HG02642 (cell line): ENCODE data around the gene ZNF674.
"Not testable (repeated sequence)": the region's sequence is repeated elsewhere in the genome, so short reads cannot be mapped to it uniquely, and the experiment has no call there.

Source experiments
- ATAC-seq: cut with Tn5 transposase; IDR thresholded peaks from one replicate; pipeline ENCODE4 v1.9.1; 2021; ENCODE audit warnings: mild to moderate bottlenecking; ENCODE audit not compliant: unreplicated experiment, poor library complexity

The ZNF674 gene

GRCh38 chrX:46485897-46486296 is 59.3 kb downstream of the ZNF674 start:
- no peak for ATAC-seq

- ATAC-seq: not testable (repeated sequence)
These were observed 66.6 kb downstream of the ZNF674 start for GRCh38 chrX:46478634-46479033.

GRCh38 chrX:46477435-46477834 is 67.8 kb downstream of the ZNF674 start:
- ATAC-seq: no peak

GRCh38 chrX:46465203-46465602 is 80.0 kb downstream of the ZNF674 start:
- no peak for ATAC-seq

- ATAC-seq: no peak
These were observed 81.5 kb downstream of the ZNF674 start for GRCh38 chrX:46463682-46464081.

- peak; percentile 95 for ATAC-seq
These were observed 83.5 kb downstream of the ZNF674 start for GRCh38 chrX:46461660-46462191.

GRCh38 chrX:46460801-46461659 is 84.2 kb downstream of the ZNF674 start:
- ATAC-seq: peak; percentile 25

GRCh38 chrX:46459603-46460002 is 85.6 kb downstream of the ZNF674 start:
- no peak for ATAC-seq

GRCh38 chrX:46456125-46456922 is 88.9 kb downstream of the ZNF674 start:
- ATAC-seq: no peak
